GM18517 (cell line): ENCODE data around the gene SYNDIG1.

Experiments used
- ATAC-seq: cut with Tn5 transposase; IDR thresholded peaks from one replicate; pipeline ENCODE4 v1.9.1; 2021; ENCODE audit warnings: mild to moderate bottlenecking, moderate library complexity; ENCODE audit not compliant: unreplicated experiment

Gene SYNDIG1

GRCh38 chr20:24519476-24519875, 50.0 kb downstream of the SYNDIG1 start:
- ATAC-seq = no peak

DNA sequence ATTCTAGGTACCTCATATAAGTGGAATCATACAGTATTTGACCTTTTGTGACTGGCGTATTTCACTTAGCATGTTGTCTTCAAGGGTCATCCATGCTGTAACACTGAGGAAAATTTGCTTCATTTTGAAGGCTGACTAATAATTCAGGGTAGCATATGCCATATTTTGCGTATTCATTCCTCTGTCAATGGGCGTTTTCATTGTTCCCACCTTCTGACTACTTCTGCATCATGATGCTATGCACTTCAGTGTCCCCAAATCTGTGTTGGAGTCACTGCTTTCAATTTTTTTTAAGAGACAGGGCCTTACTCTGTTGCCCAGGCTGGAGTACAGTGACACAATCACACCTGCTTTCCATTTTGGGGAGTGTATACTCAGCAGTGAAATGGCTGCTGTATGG, 51.6 kb downstream of the SYNDIG1 start:
- no peak for ATAC-seq

GRCh38 chr20:24522452-24523330, 53.3 kb downstream of the SYNDIG1 start:
- no peak for ATAC-seq

GRCh38 chr20:24523661-24524060, 54.2 kb downstream of the SYNDIG1 start:
- no peak for ATAC-seq

DNA sequence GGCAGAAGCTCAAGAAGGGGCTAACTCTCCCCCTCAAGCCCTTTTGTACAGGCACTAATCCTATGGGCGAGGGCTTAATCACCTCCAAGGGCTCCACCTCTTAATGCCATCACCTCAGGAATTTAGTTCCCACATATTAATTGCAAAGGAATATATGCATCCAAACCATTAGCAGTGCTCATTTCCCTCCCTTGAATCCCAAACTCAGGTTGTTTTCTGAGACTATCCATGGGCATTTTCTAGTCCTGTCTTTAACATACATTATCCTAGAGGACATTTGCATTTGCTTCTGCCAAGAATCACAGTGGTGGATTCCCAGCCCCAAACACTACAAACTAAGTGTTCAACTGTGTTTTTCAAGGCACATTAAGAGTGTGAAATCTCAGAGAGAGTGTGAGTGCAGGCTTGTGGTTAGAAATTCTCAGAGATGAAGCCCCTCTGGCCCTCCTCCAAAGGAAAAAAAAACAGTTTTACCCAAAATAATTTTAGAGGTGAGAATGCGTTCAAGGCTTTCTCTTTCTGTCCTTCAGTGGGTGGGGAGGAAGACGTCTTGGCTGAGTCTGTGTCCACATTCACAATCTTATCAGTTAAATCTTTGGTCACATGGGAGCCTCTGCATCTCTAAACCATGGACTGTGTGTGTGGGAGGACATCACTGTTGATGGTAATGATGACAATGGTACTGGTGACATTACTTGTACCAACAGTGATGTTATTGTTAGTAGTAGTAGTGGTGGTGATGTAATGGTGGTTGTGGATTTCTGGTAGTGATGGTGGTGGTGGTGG, 59.3 kb downstream of the SYNDIG1 start:
- ATAC-seq = no peak

GRCh38 chr20:24529369-24529719, 59.9 kb downstream of the SYNDIG1 start:
- no peak for ATAC-seq

- ATAC-seq = no peak
These were observed 60.8 kb downstream of the SYNDIG1 start for GRCh38 chr20:24530131-24530680.

- ATAC-seq = no peak
These were observed 61.8 kb downstream of the SYNDIG1 start for GRCh38 chr20:24531202-24531601.

- ATAC-seq = no peak
These were observed 62.4 kb downstream of the SYNDIG1 start for GRCh38 chr20:24531631-24532419.

- ATAC-seq = no peak
These were observed 64.0 kb downstream of the SYNDIG1 start for GRCh38 chr20:24533449-24533848.

- no peak for ATAC-seq
These were observed 64.9 kb downstream of the SYNDIG1 start for GRCh38 chr20:24534282-24534681.

- no peak for ATAC-seq
These were observed 66.7 kb downstream of the SYNDIG1 start for GRCh38 chr20:24535941-24536730.

- ATAC-seq = no peak
These were observed 67.8 kb downstream of the SYNDIG1 start for GRCh38 chr20:24537210-24537609.

DNA sequence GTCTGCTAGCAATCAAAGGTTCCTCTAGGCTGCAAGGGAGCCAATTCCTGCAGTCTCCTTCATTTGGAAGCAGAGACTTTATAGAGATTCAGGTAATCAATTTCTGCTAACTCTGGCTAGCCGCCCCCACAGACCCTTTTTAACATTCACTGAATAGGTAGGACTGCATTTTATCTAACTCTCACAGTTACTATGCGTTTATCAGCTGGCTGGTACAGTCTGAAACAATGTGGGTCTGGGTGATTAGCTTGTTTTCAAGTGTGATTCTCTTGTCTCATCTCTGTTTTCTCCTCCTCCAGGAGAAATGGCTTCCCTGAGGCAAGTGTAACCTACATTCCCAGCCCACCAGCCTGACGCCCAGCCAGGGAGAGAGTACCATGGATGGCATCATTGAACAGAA, 73.3 kb downstream of the SYNDIG1 start:
- ATAC-seq = no peak

- ATAC-seq = no peak
These were observed 73.7 kb downstream of the SYNDIG1 start for GRCh38 chr20:24543168-24543567.

GRCh38 chr20:24543741-24544140, 74.3 kb downstream of the SYNDIG1 start:
- no peak for ATAC-seq

- ATAC-seq = no peak
These were observed 74.9 kb downstream of the SYNDIG1 start for GRCh38 chr20:24544371-24544770.

GRCh38 chr20:24545168-24545567, 75.7 kb downstream of the SYNDIG1 start:
- ATAC-seq = no peak

GRCh38 chr20:24546232-24546892, 76.9 kb downstream of the SYNDIG1 start:
- ATAC-seq = no peak

GRCh38 chr20:24547967-24548366, 78.5 kb downstream of the SYNDIG1 start:
- ATAC-seq = no peak
